GM12872 (cell line): ENCODE results near the gene GRK4.
A peak's percentile ranks its signal among the peaks of the same experiment; 100 is the strongest.

Experiments
- TF ChIP-seq, protein P1 (sequence below): IDR thresholded peaks from 3 replicates; pipeline ENCODE4 v1.5.1; 2011; ENCODE audit warnings: low read depth, mild to moderate bottlenecking, low read length, moderate library complexity; ENCODE audit not compliant: insufficient read depth

GRK4 gene

DNA sequence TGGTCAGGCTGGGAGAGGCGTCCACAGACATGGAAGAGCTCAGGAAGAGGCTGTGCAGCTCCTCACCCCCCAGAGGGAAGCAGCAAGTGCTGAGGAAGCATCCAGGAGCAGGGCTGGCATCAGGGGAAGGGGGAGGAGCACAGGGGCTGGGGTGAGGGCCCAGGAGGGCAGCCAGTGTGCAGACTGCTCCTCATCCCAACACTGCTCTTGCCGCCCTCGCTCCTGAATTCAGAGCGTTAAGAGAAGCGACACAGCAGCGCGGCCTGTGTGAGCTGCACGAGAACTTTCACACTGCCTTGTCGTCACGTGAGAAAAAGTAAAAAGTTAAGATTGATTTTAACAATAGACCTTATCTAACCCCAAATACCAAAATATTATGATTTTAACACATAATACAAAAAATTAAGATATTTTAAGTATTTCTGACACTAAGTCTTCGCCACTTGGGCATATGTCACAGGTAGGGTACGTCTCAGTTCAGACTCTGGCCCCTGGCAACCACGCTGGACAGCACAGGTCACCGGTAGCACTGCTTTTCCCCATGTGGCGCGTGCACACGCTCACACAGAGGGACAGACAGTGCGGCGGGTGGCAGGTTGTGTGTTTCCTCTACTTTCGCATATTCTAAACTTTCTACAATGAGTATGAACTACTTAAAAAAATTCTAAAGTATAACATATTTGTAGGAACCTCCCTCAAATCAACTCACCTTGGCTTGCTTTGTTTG lies 19.8 kb upstream of the GRK4 start:
- TF ChIP-seq, protein P1, sequence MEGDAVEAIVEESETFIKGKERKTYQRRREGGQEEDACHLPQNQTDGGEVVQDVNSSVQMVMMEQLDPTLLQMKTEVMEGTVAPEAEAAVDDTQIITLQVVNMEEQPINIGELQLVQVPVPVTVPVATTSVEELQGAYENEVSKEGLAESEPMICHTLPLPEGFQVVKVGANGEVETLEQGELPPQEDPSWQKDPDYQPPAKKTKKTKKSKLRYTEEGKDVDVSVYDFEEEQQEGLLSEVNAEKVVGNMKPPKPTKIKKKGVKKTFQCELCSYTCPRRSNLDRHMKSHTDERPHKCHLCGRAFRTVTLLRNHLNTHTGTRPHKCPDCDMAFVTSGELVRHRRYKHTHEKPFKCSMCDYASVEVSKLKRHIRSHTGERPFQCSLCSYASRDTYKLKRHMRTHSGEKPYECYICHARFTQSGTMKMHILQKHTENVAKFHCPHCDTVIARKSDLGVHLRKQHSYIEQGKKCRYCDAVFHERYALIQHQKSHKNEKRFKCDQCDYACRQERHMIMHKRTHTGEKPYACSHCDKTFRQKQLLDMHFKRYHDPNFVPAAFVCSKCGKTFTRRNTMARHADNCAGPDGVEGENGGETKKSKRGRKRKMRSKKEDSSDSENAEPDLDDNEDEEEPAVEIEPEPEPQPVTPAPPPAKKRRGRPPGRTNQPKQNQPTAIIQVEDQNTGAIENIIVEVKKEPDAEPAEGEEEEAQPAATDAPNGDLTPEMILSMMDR, result no peak

DNA sequence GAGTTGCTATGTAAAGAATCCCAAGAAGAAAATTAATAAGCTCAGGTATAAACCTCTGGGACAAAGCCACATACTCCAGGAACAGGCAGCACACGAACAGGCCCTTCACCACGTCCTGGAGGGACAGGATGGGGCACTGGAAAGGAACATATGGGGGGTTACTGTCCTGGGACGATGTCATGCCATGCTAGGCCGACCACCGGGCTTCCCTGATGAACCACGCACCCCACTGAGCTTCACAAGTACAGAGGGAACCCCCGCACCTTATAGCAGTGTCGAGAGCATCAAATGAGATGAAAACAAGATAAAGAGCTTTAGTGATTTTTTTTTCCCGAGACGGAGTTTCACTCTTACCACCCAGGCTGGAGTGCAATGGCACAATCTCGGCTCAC lies 19.3 kb upstream of the GRK4 start:
- TF ChIP-seq, protein P1, result no peak

DNA sequence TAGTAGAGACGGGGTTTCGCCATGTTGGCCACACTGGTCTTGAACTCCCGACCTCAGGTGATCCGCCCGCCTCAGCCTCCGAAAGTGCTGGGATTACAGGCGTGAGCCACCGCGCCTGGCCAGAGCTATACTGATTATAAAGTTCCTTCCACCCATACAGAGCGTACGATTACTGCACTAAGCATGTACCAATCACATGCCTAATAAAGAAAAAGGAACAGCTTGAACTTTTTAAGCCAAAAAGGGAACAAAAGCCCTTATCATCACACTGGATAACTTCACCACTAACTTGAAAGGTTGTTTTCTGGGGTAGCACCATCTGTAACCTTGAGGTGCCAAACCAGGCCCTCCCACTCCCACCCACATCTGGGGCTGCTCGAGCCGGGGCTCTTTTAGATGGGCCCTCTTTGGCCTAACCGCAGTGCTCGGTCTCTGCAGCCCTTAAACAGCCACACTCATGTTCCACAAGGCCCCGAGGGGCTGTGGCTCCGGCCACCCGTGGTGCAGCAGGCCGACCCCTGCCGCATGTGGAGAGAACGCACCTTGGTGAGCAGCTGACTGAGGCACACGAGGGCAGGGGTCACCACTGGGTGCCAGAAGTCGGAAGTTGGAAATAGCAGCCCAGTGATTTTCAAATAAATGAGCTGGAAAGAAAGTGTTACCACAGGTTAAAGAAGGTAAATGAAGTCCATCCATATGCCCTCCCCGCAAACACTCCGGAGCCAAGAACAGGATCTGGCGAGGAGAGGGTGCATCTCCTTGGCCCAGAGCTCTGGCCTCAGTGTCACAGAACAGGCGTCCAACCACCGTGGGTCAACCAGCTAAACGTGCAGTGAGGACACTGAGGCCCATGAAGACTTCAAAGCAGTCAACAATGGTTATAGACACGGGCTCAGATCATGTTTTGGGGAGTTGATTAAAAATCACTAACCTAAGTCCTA lies 18.5 kb upstream of the GRK4 start:
- TF ChIP-seq, protein P1, result no peak

DNA sequence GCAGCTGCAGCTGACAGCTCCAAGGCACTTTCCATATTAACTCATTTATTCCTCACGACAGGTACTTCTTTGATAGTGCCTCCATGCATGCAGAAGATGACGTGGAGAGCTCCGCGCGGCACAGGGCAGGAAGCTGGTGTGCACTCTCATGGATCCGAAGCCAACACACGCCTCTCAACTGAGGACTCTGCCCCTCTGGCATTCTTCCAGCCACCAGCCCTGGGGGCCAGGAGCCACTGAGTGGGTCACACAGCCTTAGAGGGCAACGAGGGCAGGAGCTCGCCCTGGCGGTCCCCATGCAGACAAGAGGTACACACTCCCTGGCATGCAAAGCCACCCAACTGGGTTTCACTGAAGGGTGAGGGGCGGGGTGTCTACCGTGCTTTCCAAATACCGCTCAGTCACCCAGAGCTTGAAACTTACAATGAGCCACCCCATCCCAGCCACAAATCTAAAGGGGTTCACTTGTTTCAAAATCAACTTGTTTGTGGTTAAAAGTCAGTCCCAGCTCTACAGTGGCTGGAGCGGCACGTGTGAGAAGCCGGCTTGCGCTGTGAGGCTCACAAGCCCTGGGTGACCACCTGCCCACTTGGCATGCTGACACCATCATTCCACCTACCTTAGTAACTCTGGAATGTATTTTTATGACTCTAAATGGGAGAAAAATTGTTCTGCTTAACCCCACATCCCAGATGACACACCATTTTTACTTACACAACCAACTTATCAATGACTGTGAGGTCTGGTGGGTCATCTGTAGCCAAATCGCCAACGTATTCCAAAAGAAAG lies 16.4 kb upstream of the GRK4 start:
- TF ChIP-seq, protein P1, result no peak

DNA sequence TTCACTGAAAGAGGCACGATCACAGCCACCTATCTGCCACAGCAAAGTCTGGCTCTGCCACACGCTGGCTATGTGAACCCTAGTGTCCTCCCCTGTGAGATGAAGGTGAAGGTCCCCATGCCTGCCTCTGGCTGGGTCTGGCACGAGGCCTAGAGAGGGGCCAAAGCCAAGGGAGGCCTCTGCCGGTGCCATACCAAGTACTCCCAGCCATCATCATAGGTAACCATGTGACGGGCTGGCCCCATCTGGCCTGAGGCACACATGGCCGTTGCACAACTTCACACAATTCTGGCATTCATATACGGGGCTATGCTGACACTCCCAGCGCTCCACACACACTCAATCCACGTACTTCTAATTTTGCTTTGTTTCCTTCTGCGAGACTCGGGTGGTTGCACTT lies 15.4 kb upstream of the GRK4 start:
- TF ChIP-seq, protein P1, result no peak

DNA sequence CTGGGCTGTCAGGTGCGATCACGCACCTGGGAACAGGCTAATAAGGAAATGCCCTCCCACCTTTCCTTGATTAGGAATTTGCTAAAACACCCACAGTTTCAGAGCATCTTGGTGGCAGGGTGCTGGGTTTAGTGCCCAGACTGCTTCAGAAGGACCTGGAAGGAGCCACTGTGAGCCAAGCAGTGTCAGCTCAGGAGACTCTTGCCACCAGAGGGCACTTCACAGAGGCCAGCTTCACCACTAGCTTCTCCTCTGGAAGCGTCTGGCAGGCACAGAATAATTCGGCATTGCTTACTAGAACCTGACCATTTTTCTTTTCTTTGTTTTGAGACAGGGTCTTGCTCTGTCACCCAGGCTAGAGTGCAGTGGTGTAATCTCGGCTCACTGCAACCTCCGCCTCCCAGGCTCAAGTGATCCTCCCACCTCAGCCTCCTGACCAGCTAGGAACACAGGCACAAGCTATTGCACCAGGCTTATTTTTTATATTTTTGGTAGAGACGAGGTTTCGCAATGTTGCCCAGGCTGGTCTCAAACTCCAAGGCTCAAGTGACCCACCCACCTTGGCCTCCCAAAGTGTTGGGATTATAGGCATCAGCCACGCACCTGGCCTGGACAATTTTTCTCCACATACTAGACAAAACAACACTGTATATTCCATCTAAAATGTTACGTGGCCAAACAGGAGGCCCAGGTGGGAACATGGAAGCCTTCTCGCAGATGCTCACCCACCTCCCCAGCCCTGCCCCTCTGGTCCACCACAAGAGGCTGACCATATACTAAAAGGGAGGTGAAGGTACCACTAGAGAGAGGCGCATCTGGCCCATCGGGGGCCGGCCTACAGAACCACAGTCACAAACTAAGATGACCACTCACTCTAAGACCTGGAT lies 14.2 kb upstream of the GRK4 start:
- TF ChIP-seq, protein P1, result peak; percentile 61
